GM19025 (cell line): Measurements from ENCODE around the gene ATP2B3.

Source experiments
- ATAC-seq: cut with Tn5 transposase; IDR thresholded peaks from one replicate; pipeline ENCODE4 v1.9.1; 2021; ENCODE audit warnings: mild to moderate bottlenecking, low read depth, moderate library complexity; ENCODE audit not compliant: unreplicated experiment

ATP2B3 gene

GRCh38 chrX:153507484-153508178 is 9.8 kb upstream of the ATP2B3 start:
- ATAC-seq, result no peak

- no peak for ATAC-seq
These were observed 7.8 kb upstream of the ATP2B3 start for GRCh38 chrX:153509592-153509991.

- no peak for ATAC-seq
These were observed 7.1 kb upstream of the ATP2B3 start for GRCh38 chrX:153510383-153510782.

- no peak for ATAC-seq
These were observed 5.5 kb upstream of the ATP2B3 start for GRCh38 chrX:153511784-153512500.

GRCh38 chrX:153512501-153512893 is 4.9 kb upstream of the ATP2B3 start:
- ATAC-seq, result no peak

GRCh38 chrX:153513265-153513664 is 4.2 kb upstream of the ATP2B3 start:
- no peak for ATAC-seq

GRCh38 chrX:153514259-153514658 is 3.2 kb upstream of the ATP2B3 start:
- no peak for ATAC-seq

GRCh38 chrX:153515435-153515834 is 2.0 kb upstream of the ATP2B3 start:
- no peak for ATAC-seq

- no peak for ATAC-seq
These were observed 1.4 kb upstream of the ATP2B3 start for GRCh38 chrX:153516073-153516472.

- ATAC-seq, result no peak
These were observed 748 bp downstream of the ATP2B3 start for GRCh38 chrX:153517946-153518834.

GRCh38 chrX:153519569-153520286 is 2.3 kb downstream of the ATP2B3 start:
- ATAC-seq, result no peak

- ATAC-seq, result no peak
These were observed 3.0 kb downstream of the ATP2B3 start for GRCh38 chrX:153520287-153520917.

GRCh38 chrX:153521034-153521433 is 3.6 kb downstream of the ATP2B3 start:
- no peak for ATAC-seq

- no peak for ATAC-seq
These were observed 4.8 kb downstream of the ATP2B3 start for GRCh38 chrX:153522259-153522658.

GRCh38 chrX:153523269-153523668 is 5.8 kb downstream of the ATP2B3 start:
- no peak for ATAC-seq

- no peak for ATAC-seq
These were observed 6.8 kb downstream of the ATP2B3 start for GRCh38 chrX:153524234-153524633.

- ATAC-seq, result no peak
These were observed 8.0 kb downstream of the ATP2B3 start for GRCh38 chrX:153525451-153525850.

GRCh38 chrX:153526042-153526441 is 8.6 kb downstream of the ATP2B3 start:
- ATAC-seq, result no peak

- no peak for ATAC-seq
These were observed 9.4 kb downstream of the ATP2B3 start for GRCh38 chrX:153526801-153527200.

- no peak for ATAC-seq
These were observed 9.8 kb downstream of the ATP2B3 start for GRCh38 chrX:153527208-153527607.
